Left ventricle myocardium inferior (tissue), 1 donor: ENCODE results near the gene MRPS24. TPM values are rescaled to one million over a fixed set of nuclear protein-coding genes. Genes with fewer than 3 reads are reported as not detected.

Experiments
- DNase-seq: peaks from one replicate; pipeline ENCODE4 v3.0.0-alpha.2; 2020
- H3K27ac ChIP-seq: fragments of 200-600 bp; replicated peaks from 2 replicates; pipeline ENCODE4 v1.8.0; 2021
- H3K27me3 ChIP-seq: fragments of 200-600 bp; 2 replicates; pipeline ENCODE4 v1.8.0; 2021; ENCODE audit warnings: low read depth
- H3K36me3 ChIP-seq: fragments of 200-600 bp; 2 replicates; pipeline ENCODE4 v1.8.0; 2021
- H3K4me1 ChIP-seq: fragments of 200-600 bp; 2 replicates; pipeline ENCODE4 v1.8.0; 2021
- H3K4me3 ChIP-seq: fragments of 200-600 bp; 2 replicates; pipeline ENCODE4 v1.8.0; 2021; ENCODE audit warnings: mild to moderate bottlenecking, moderate library complexity
- H3K9me3 ChIP-seq: fragments of 200-600 bp; replicated peaks from 2 replicates; pipeline ENCODE4 v1.8.0; 2021
- intact Hi-C: fragments of 100-400 bp; cut with micrococcal nuclease; formaldehyde crosslinking; loops from one replicate; pipeline ENCODE4 v1.11.0; 2022
- total RNA-seq: library from RNA; stranded (reverse); fragmentation: NEBNext Ultra II Directional; extraction: Animal tissue kit (Norgen Biotek cat#: 25700); gene quantifications from one replicate; pipeline ENCODE4 v1.2.1, GENCODE V29; 2021
- TF ChIP-seq, protein P1 (sequence below): fragments of 200-600 bp; IDR thresholded peaks from 2 replicates; pipeline ENCODE4 v1.8.0; 2021; ENCODE audit warnings: antibody characterized with exemption, mild to moderate bottlenecking, borderline replicate concordance
- donor health status: DM: no; HTN: yes; CAD: no; lungs with severe emphysema.

The MRPS24 gene
- total RNA-seq, 1 donor from 2014 or later: 167 TPM

DNA sequence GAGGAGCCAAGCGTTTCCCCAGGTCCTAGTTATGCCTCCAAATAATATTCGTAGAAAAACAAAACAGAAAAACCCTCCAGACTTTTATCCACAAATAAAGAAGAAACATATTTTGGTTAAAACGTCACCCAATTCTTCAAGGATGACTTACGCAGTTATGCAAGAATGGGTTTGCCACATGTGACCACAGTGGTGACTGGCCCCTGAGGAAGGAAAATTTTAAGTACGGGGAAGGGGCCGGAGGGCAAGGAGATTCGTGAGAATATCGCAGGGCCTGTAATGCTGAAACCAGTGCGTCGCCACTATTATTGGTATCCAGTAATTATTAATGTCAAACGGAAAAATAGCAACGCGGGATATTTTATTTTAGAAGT is 537 bp upstream of the MRPS24 start:
- Histone ChIP-seq H3K36me3 (peaks cover 28% of the 10 kb centered on the region), H3K27ac (peak overlapping the region; percentile 86), H3K27me3 (no peaks in the 10 kb centered on the region), H3K4me3 (peak overlapping the region; percentile 79), H3K9me3 (no peaks in the 10 kb centered on the region), H3K4me1 (peaks cover 47% of the 10 kb centered on the region)
- DNase-seq: no peak
- TF ChIP-seq, protein P1, sequence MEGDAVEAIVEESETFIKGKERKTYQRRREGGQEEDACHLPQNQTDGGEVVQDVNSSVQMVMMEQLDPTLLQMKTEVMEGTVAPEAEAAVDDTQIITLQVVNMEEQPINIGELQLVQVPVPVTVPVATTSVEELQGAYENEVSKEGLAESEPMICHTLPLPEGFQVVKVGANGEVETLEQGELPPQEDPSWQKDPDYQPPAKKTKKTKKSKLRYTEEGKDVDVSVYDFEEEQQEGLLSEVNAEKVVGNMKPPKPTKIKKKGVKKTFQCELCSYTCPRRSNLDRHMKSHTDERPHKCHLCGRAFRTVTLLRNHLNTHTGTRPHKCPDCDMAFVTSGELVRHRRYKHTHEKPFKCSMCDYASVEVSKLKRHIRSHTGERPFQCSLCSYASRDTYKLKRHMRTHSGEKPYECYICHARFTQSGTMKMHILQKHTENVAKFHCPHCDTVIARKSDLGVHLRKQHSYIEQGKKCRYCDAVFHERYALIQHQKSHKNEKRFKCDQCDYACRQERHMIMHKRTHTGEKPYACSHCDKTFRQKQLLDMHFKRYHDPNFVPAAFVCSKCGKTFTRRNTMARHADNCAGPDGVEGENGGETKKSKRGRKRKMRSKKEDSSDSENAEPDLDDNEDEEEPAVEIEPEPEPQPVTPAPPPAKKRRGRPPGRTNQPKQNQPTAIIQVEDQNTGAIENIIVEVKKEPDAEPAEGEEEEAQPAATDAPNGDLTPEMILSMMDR: no peak
- intact Hi-C loops: no loop called here

DNA sequence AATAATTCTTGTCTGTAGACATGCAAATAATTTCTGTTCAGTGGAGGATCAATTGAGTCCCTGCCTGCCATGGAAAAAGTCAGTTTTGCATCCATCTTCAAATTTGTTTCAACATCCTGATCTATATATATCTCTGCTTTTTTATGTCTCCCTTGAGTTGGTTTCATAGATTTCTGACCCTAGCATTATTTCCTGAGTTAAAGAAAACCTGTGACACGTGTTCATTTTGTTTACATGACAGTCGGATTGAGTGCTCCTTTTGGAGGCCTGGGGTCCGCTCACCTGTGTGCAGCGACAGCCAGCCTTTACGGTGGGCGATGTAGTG is 674 bp downstream of the MRPS24 start:
- no peaks in the 10 kb centered on the region for H3K9me3 ChIP-seq
- peaks cover 28% of the 10 kb centered on the region for H3K36me3 ChIP-seq
- H3K27ac ChIP-seq: peak overlapping the region; percentile 86
- no peaks in the 10 kb centered on the region for H3K27me3 ChIP-seq
- H3K4me1 ChIP-seq: peaks cover 47% of the 10 kb centered on the region
- no peak for DNase-seq
- H3K4me3 ChIP-seq: peak overlapping the region; percentile 79
- intact Hi-C loops: no loop called here
- TF ChIP-seq, protein P1: no peak

DNA sequence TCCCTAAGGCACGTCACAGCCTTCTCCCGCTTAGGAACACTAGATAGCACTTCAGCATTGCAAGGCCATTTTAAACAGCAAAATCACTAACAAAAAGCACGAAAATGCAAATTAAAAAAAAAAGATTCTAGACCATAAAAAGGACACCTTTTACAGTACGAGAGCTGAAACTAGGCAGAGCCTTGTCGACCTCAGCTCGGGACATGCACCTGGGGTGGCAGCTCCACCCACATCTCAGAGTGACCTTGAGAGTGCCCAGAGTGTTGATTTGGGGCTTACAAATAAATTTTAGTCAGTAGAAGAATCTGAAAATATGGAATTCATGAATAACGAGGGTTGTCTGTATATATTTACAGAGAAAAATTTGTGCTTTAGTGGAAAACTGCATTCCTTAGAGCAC is 1.1 kb downstream of the MRPS24 start:
- TF ChIP-seq, protein P1: no peak
- no peak for DNase-seq
- Histone ChIP-seq H3K36me3 (peaks cover 28% of the 10 kb centered on the region), H3K4me1 (peaks cover 42% of the 10 kb centered on the region), H3K27ac (peak overlapping the region; percentile 86), H3K9me3 (no peaks in the 10 kb centered on the region), H3K4me3 (peak overlapping the region; percentile 79), H3K27me3 (no peaks in the 10 kb centered on the region)
- intact Hi-C loops: no loop called here

DNA sequence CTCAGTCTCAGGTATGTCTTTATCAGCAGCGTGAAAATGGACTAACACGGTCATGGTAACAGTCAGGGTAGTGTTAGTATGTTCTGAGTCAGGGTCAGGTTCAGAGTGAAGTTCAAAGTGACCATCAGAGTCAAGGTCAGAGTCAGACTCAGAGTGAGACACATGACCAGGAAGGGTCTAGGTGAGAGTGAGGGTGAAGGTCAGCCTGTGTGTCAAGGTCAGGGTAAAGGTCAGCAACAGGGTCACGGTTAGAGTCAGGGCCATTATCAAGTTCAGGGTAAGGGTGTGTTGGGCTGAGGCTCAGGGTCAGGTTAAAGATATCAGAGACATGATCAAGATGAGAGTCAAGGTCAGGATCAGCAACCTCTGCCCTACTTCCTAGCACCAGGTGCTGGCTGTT is 4.0 kb downstream of the MRPS24 start:
- intact Hi-C loops: no loop called here

DNA sequence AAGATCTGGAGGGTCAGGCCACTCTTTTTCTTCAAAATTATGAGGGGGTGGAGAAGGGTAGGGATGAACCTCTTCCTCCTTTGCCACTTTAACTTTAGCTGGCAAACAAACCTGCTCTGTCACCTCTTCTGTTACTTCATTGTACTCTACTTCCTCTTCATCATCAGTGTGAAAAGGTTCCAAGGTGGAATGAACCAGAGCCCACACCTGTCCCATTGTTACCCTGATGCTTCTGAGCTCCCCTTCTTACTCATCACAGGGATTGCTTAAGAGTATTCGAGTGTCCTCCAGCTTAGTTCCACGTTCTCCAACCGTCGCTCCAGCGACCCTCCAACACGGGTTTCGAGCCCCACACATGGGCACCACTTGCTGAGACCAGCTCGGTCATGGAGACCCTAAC is 5.2 kb downstream of the MRPS24 start:
- H3K27me3 ChIP-seq: no peaks in the 10 kb centered on the region
- TF ChIP-seq, protein P1: no peak

More for the DNA sequence above, 4.0 kb downstream of the MRPS24 start:
- Histone ChIP-seq H3K27ac (no peak overlapping the region), H3K9me3 (no peaks in the 10 kb centered on the region), H3K36me3 (peaks cover 28% of the 10 kb centered on the region), H3K27me3 (no peaks in the 10 kb centered on the region), H3K4me1 (peaks cover 23% of the 10 kb centered on the region), H3K4me3 (no peak overlapping the region)
- no peak for DNase-seq
- TF ChIP-seq, protein P1: no peak

DNA sequence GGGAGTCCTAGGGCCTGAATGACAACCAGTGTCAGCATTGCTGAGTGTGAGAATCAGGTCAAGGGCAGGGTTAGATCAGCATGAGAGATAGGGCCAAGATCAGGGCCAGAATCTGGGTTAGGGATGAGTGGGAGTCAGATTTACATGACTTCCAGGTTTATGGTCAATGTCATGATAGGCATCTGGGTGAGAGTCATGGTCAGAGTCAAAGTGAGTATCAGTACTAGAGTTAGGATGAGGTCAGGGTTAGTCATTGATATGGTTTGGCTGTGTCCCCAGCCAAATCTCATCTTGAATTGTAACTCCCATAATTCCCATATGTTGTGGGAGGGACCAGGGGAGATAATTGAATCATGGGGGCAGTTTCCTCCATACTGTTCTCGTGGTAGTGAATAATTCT is 12.3 kb downstream of the MRPS24 start:
- TF ChIP-seq, protein P1: no peak
- H3K27ac ChIP-seq: no peak overlapping the region
- H3K9me3 ChIP-seq: no peaks in the 10 kb centered on the region
- intact Hi-C loops: no loop called here
- no peak for DNase-seq
- no peak overlapping the region for H3K4me3 ChIP-seq
- no peaks in the 10 kb centered on the region for H3K4me1 ChIP-seq
- H3K27me3 ChIP-seq: no peaks in the 10 kb centered on the region
- no peaks in the 10 kb centered on the region for H3K36me3 ChIP-seq

More for the DNA sequence above, 5.2 kb downstream of the MRPS24 start:
- Histone ChIP-seq H3K27ac (no peak overlapping the region), H3K4me3 (no peak overlapping the region), H3K36me3 (peaks cover 28% of the 10 kb centered on the region), H3K9me3 (no peaks in the 10 kb centered on the region), H3K4me1 (peaks cover 13% of the 10 kb centered on the region)
- no peak for DNase-seq
- intact Hi-C loops: no loop called here
